H9 (cell line): Measurements from ENCODE around the gene SELPLG. TPM values are rescaled to one million over a fixed set of nuclear protein-coding genes. Genes with fewer than 3 reads are reported as not detected.

ENCODE experiments used
- DNase-seq: peaks from one replicate; pipeline ENCODE4 v3.0.0-alpha.2; 2017
- H2AFZ ChIP-seq: one replicate; pipeline ENCODE4 v1.6.1; 2013; ENCODE audit warnings: mild to moderate bottlenecking, low read length, control low read depth, moderate library complexity
- H2AK5ac ChIP-seq: 2 replicates; pipeline ENCODE4 v1.6.1; 2013; ENCODE audit warnings: low read length, control low read depth, mixed read lengths; ENCODE audit not compliant: insufficient read length
- H2BK120ac ChIP-seq: one replicate; pipeline ENCODE4 v1.6.1; 2013; ENCODE audit warnings: low read depth, mild to moderate bottlenecking, low read length, control low read depth, inconsistent platforms; ENCODE audit not compliant: poor library complexity, severe bottlenecking
- H2BK12ac ChIP-seq: 2 replicates; pipeline ENCODE4 v1.6.1; 2013; ENCODE audit warnings: low read length, control low read depth, mixed read lengths, low read depth; ENCODE audit not compliant: insufficient read length
- H2BK15ac ChIP-seq: 2 replicates; pipeline ENCODE4 v1.6.1; 2013; ENCODE audit warnings: low read depth, low read length, control low read depth
- H2BK20ac ChIP-seq: one replicate; pipeline ENCODE4 v1.6.1; 2013; ENCODE audit warnings: low read depth, mild to moderate bottlenecking, low read length, control low read depth, inconsistent platforms; ENCODE audit not compliant: poor library complexity, severe bottlenecking
- H2BK5ac ChIP-seq: 2 replicates; pipeline ENCODE4 v1.6.1; 2013; ENCODE audit warnings: low read length, control low read depth, mixed read lengths; ENCODE audit not compliant: insufficient read length
- H3K14ac ChIP-seq: 2 replicates; pipeline ENCODE4 v1.6.1; 2013; ENCODE audit warnings: low read length, control low read depth; ENCODE audit not compliant: insufficient read depth
- H3K18ac ChIP-seq: 2 replicates; pipeline ENCODE4 v1.6.1; 2013; ENCODE audit warnings: low read depth, mild to moderate bottlenecking, mixed read lengths, low read length, control low read depth; ENCODE audit not compliant: insufficient read length
- H3K23ac ChIP-seq: 2 replicates; pipeline ENCODE4 v1.6.1; 2013; ENCODE audit warnings: low read length, control low read depth, mixed read lengths, low read depth; ENCODE audit not compliant: insufficient read length
- H3K23me2 ChIP-seq: 2 replicates; pipeline ENCODE4 v1.6.1; 2013; ENCODE audit warnings: low read depth, mild to moderate bottlenecking, mixed read lengths, low read length, control low read depth; ENCODE audit not compliant: insufficient read length, poor library complexity, severe bottlenecking
- H3K27ac ChIP-seq: 2 replicates; pipeline ENCODE4 v1.5.1; 2013; ENCODE audit warnings: low read length, control low read depth, mixed read lengths, low read depth; ENCODE audit not compliant: insufficient read length
- H3K27me3 ChIP-seq: 2 replicates; pipeline ENCODE4 v1.6.1; 2013; ENCODE audit warnings: low read length, control low read depth, inconsistent platforms; ENCODE audit not compliant: insufficient read depth
- H3K4ac ChIP-seq: 2 replicates; pipeline ENCODE4 v1.6.1; 2013; ENCODE audit warnings: low read depth, mild to moderate bottlenecking, control low read depth, inconsistent platforms, low read length, moderate library complexity
- H3K4me1 ChIP-seq: 2 replicates; pipeline ENCODE4 v1.6.1; 2013; ENCODE audit warnings: low read length, control low read depth, inconsistent platforms; ENCODE audit not compliant: insufficient read depth
- H3K4me2 ChIP-seq: 2 replicates; pipeline ENCODE4 v1.6.1; 2013; ENCODE audit warnings: low read length, control low read depth, mixed read lengths; ENCODE audit not compliant: insufficient read length, insufficient read depth
- H3K56ac ChIP-seq: 2 replicates; pipeline ENCODE4 v1.6.1; 2013; ENCODE audit warnings: low read depth, mild to moderate bottlenecking, mixed read lengths, low read length, control low read depth; ENCODE audit not compliant: insufficient read length
- H3K79me1 ChIP-seq: 2 replicates; pipeline ENCODE4 v1.6.1; 2013; ENCODE audit warnings: low read depth, mild to moderate bottlenecking, moderate library complexity, low read length, control low read depth, inconsistent platforms; ENCODE audit not compliant: insufficient read depth, poor library complexity, severe bottlenecking
- H3K79me2 ChIP-seq: 2 replicates; pipeline ENCODE4 v1.6.1; 2013; ENCODE audit warnings: low read length, control low read depth, inconsistent platforms; ENCODE audit not compliant: insufficient read depth
- H3K9ac ChIP-seq: 2 replicates; pipeline ENCODE4 v1.6.1; 2013; ENCODE audit warnings: low read length, control low read depth, mixed read lengths; ENCODE audit not compliant: insufficient read length; ENCODE audit errors: extremely low read depth
- H3K9me3 ChIP-seq: one replicate; pipeline ENCODE4 v1.6.1; 2013; ENCODE audit warnings: low read depth, low read length, inconsistent platforms; ENCODE audit not compliant: control insufficient read depth
- H3T11ph ChIP-seq: one replicate; pipeline ENCODE4 v1.6.1; 2013; ENCODE audit warnings: mild to moderate bottlenecking, low read length, control low read depth, inconsistent platforms
- H4K20me1 ChIP-seq: one replicate; pipeline ENCODE4 v1.6.1; 2013; ENCODE audit not compliant: control insufficient read depth, insufficient read length, insufficient read depth
- H4K5ac ChIP-seq: 2 replicates; pipeline ENCODE4 v1.6.1; 2013; ENCODE audit warnings: low read depth, mild to moderate bottlenecking, mixed read lengths, low read length, control low read depth; ENCODE audit not compliant: insufficient read length
- H4K8ac ChIP-seq: replicated peaks from 2 replicates; pipeline ENCODE4 v1.6.1; 2013; ENCODE audit warnings: low read length, control low read depth, mixed read lengths, low read depth; ENCODE audit not compliant: insufficient read length
- H4K91ac ChIP-seq: 2 replicates; pipeline ENCODE4 v1.6.1; 2013; ENCODE audit warnings: low read depth, mild to moderate bottlenecking, moderate library complexity, mixed read lengths, low read length, control low read depth; ENCODE audit not compliant: insufficient read length
- H3K27ac Mint-ChIP-seq, 3 experiments: 2 replicates in 2 of 3; 3 replicates in 1 of 3; pipeline ENCODE4 v1.8.0; 2020 to 2021; ENCODE audit warnings: mixed read lengths in 3 of 3, mild to moderate bottlenecking in 1 of 3, moderate library complexity in 1 of 3
- H3K27me3 Mint-ChIP-seq: 2 replicates; pipeline ENCODE4 v1.8.0; 2021; ENCODE audit warnings: low read depth, mild to moderate bottlenecking, moderate library complexity, mixed read lengths
- H3K36me3 Mint-ChIP-seq, 3 experiments: 2 replicates in 2 of 3; 3 replicates in 1 of 3; pipeline ENCODE4 v1.8.0; 2020 to 2021; ENCODE audit warnings: low read depth in 3 of 3, mixed read lengths in 3 of 3; ENCODE audit not compliant: insufficient read depth in 1 of 3
- H3K4me1 Mint-ChIP-seq, 2 experiments: 2 replicates each; pipeline ENCODE4 v1.8.0; 2020; ENCODE audit warnings: mixed read lengths in 2 of 2
- H3K4me3 Mint-ChIP-seq, 2 experiments: 2 replicates in 1 of 2; 3 replicates in 1 of 2; pipeline ENCODE4 v1.8.0; 2020 to 2021; ENCODE audit warnings: mild to moderate bottlenecking in 2 of 2, mixed read lengths in 2 of 2, moderate library complexity in 1 of 2
- H3K9me3 Mint-ChIP-seq, 2 experiments: 2 replicates in 1 of 2; 3 replicates in 1 of 2; pipeline ENCODE4 v1.8.0; 2020; ENCODE audit warnings: mild to moderate bottlenecking in 2 of 2, mixed read lengths in 2 of 2, moderate library complexity in 1 of 2
- CTCF ChIP-seq: fragments of 200-600 bp; sonication (generic); conservative IDR thresholded peaks from 3 replicates; pipeline ENCODE4 v1.8.0; 2021; ENCODE audit warnings: antibody characterized with exemption, mild to moderate bottlenecking
- WGBS: extraction: QIAGEN DNeasy Blood & Tissue Kit; methylation state at CpG from one replicate; pipeline ENCODE4 v1.1.7; 2013; ENCODE audit warnings: missing lambda C conversion rate, low lambda C conversion rate, mixed read lengths; ENCODE audit not compliant: insufficient read length; ENCODE audit errors: extremely low coverage; 5-methylcytosine and 5-hydroxymethylcytosine counted together
- total RNA-seq: library from RNA; stranded (reverse); gene quantifications from 2 replicates; pipeline ENCODE4 v1.2.1, GENCODE V29; 2021

SELPLG gene
- total RNA-seq, 1 experiment from 2014 or later = 0.15 TPM

GRCh38 chr12:108671110-108671509, 37.4 kb upstream of the SELPLG start:
- Histone ChIP-seq H3K9me3 (no peaks in the 10 kb centered on the region), H4K20me1 (no peaks in the 10 kb centered on the region), H2BK5ac (no peak overlapping the region), H2AFZ (no peak overlapping the region), H2BK120ac (no peak overlapping the region), H3K23ac (no peak overlapping the region), H4K8ac (no peak overlapping the region), H2AK5ac (no peak overlapping the region), H3K56ac (no peak overlapping the region), H3K23me2 (no peaks in the 10 kb centered on the region), H3K9ac (no peak overlapping the region), H3T11ph (no peak overlapping the region), H3K27ac (no peak overlapping the region), H2BK12ac (no peak overlapping the region), H3K27me3 (no peaks in the 10 kb centered on the region), H3K4me1 (peaks cover 2% of the 10 kb centered on the region; the same call in 1 of the 2 replicates), H3K18ac (no peak overlapping the region), H2BK20ac (no peak overlapping the region), H4K91ac (no peak overlapping the region), H3K14ac (no peak overlapping the region), H3K79me2 (no peaks in the 10 kb centered on the region), H3K4me2 (no peak overlapping the region), H4K5ac (no peak overlapping the region), H3K4ac (no peak overlapping the region), H2BK15ac (no peak overlapping the region), H3K79me1 (no peaks in the 10 kb centered on the region)
- Mint-ChIP-seq H3K36me3 (peaks cover 3 to 17% (median 4%) of the 10 kb centered on the region in 3 experiments; a peak in 4 of 7 replicates), H3K27me3 (no peaks in the 10 kb centered on the region), H3K27ac (peak overlapping the region in 2 of 3 experiments; percentile 57 to 66; a peak in 4 of 7 replicates), H3K4me3 (no peak overlapping the region), H3K4me1 (peaks cover 16 to 20% of the 10 kb centered on the region in 2 experiments), H3K9me3 (no peaks in the 10 kb centered on the region)
- DNase-seq = no peak
- no CpG with 5 or more reads among the region's 3 CpGs for WGBS
- TF ChIP-seq CTCF = no peak
